SK-N-SH treated with all-trans-retinoic acid at 6 μM for 48 hours (cell line): ENCODE results near the gene EDAR.

Experiments used
- OSR1 ChIP-seq: fragments of 250-450 bp; sonication (Bioruptor Pico); IDR thresholded peaks from 2 replicates; pipeline ENCODE4 v1.8.0; 2022; ENCODE audit warnings: moderate library complexity, mild to moderate bottlenecking, inconsistent platforms
- RARB ChIP-seq: fragments of 250-450 bp; sonication (Bioruptor Pico); IDR thresholded peaks from 2 replicates; pipeline ENCODE4 v1.8.0; 2021; ENCODE audit warnings: mild to moderate bottlenecking, moderate library complexity
- TOX ChIP-seq: fragments of 250-450 bp; sonication (Bioruptor Pico); IDR thresholded peaks from 2 replicates; pipeline ENCODE4 v1.8.0; 2021; ENCODE audit warnings: mild to moderate bottlenecking, moderate library complexity, borderline replicate concordance
- ZFP3 ChIP-seq: fragments of 250-450 bp; sonication (Bioruptor Pico); IDR thresholded peaks from 2 replicates; pipeline ENCODE4 v1.5.0; 2020; ENCODE audit warnings: mild to moderate bottlenecking, moderate library complexity
- TF ChIP-seq, protein P1 (sequence below): fragments of 250-450 bp; sonication (Bioruptor Pico); IDR thresholded peaks from 2 replicates; pipeline ENCODE4 v1.5.1; 2020; ENCODE audit warnings: low read depth, mild to moderate bottlenecking, moderate library complexity
- TF ChIP-seq, protein P2 (sequence below): fragments of 250-450 bp; sonication (Bioruptor Pico); IDR thresholded peaks from 2 replicates; pipeline ENCODE4 v1.8.0; 2020; ENCODE audit warnings: mild to moderate bottlenecking, moderate library complexity, borderline replicate concordance

DNA sequence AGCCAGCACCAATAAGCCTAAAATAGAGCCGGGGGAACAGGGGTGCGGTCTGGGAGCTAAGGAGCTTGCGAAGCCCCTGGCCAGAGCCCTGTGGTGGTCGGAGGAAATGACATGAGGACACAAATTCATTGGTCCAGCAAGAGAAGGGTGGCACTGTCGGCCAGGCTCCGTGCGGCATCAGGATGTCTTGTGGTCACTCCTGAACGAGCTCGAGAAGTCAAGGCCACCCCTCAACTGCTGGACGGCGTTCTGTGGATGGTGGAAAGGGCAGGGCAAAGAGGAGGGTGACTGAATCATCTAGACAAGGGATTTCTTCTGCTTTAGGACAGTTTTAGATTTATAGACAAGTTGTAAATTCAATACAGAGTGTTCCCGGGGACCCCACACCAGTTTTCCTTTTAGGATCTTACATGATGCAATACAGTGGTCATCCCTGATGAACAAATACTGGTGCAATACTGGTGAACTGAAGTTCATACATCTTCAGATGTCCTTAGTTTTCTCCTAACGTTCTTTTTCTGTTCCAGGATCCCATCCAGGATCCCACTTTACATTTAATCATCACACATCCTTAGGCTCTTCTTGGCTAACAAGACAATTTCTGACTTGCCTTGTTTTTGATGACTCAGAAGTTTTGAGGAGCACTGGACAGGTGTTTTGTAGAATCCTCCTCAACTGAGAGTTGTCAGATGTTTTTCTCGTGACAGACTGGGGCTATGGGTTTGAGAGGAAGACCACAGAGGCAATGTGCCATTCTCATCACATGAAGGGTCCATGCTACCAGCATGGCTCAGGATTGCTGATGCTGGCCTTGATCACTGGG, 13.2 kb downstream of the EDAR start:
- TF ChIP-seq TOX (CRISPR knock-in tag) (no peak), OSR1 (CRISPR knock-in tag) (no peak), ZFP3 (no peak), RARB (CRISPR knock-in tag) (no peak)
- TF ChIP-seq, protein P1, sequence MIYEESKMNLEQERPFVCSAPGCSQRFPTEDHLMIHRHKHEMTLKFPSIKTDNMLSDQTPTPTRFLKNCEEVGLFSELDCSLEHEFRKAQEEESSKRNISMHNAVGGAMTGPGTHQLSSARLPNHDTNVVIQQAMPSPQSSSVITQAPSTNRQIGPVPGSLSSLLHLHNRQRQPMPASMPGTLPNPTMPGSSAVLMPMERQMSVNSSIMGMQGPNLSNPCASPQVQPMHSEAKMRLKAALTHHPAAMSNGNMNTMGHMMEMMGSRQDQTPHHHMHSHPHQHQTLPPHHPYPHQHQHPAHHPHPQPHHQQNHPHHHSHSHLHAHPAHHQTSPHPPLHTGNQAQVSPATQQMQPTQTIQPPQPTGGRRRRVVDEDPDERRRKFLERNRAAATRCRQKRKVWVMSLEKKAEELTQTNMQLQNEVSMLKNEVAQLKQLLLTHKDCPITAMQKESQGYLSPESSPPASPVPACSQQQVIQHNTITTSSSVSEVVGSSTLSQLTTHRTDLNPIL (CRISPR knock-in tag) = no peak
- TF ChIP-seq, protein P2, sequence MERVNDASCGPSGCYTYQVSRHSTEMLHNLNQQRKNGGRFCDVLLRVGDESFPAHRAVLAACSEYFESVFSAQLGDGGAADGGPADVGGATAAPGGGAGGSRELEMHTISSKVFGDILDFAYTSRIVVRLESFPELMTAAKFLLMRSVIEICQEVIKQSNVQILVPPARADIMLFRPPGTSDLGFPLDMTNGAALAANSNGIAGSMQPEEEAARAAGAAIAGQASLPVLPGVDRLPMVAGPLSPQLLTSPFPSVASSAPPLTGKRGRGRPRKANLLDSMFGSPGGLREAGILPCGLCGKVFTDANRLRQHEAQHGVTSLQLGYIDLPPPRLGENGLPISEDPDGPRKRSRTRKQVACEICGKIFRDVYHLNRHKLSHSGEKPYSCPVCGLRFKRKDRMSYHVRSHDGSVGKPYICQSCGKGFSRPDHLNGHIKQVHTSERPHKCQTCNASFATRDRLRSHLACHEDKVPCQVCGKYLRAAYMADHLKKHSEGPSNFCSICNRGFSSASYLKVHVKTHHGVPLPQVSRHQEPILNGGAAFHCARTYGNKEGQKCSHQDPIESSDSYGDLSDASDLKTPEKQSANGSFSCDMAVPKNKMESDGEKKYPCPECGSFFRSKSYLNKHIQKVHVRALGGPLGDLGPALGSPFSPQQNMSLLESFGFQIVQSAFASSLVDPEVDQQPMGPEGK (CRISPR knock-in tag) = no peak
